ENCODE data around the gene BEND3. TPM values are rescaled to one million over a fixed set of nuclear protein-coding genes. Genes with fewer than 3 reads are reported as not detected.
A peak's percentile ranks its signal among the peaks of the same experiment; 100 is the strongest.

BEND3 gene
- total RNA-seq, 1 experiment from 2014 or later: 70.2 TPM

DNA sequence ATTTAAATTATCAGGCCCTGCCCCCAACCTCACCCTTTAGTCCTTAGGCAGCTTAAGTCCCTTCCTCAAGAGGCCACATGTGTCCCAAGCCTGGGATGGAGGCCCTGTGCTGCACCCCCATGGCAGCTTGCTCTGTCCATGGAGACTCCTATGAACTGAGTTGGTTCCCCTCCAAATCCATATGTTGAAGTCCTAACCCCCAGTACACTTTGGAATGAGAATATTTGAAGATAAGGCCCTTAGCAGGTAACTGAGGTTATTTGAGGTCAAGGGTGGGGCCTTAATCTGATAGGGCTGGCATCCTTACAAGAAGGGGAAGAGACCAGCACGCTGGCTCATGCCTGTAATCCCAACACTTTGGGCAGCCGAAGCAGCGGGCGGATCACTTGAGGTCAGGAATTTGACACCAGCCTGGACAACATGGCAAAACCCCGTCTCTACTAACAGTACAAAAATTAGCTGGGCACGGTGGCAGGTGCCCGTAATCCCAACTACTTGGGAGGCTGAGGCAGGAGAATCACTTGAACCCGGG is 6.7 kb upstream of the BEND3 start:
- Histone ChIP-seq H3K14ac (ENCODE audit: insufficient read depth, low read length) (no peak overlapping the region), H3K4ac (ENCODE audit: low read depth, low read length) (no peak overlapping the region), H4K91ac (ENCODE audit: insufficient read length, low read depth, low read length) (no peak overlapping the region), H2BK20ac (ENCODE audit: low read depth, low read length, poor library complexity, severe bottlenecking) (no peak overlapping the region), H3K4me2 (ENCODE audit: insufficient read depth, insufficient read length, low read length) (no peak overlapping the region), H2AFZ (ENCODE audit: low read length) (no peak overlapping the region), H3K23me2 (ENCODE audit: insufficient read length, low read depth, low read length, poor library complexity, severe bottlenecking) (no peaks in the 10 kb centered on the region), H3K9ac (ENCODE audit: extremely low read depth, insufficient read length, low read length) (no peak overlapping the region), H3K27ac (ENCODE audit: insufficient read length, low read depth, low read length) (no peak overlapping the region), H3K9me3 (ENCODE audit: control insufficient read depth, low read depth, low read length) (no peaks in the 10 kb centered on the region), H2BK15ac (ENCODE audit: low read depth, low read length) (no peak overlapping the region), H3K4me1 (ENCODE audit: insufficient read depth, low read length) (peaks cover 7% of the 10 kb centered on the region; the same call in 1 of the 2 replicates), H4K8ac (replicated peaks; ENCODE audit: insufficient read length, low read depth, low read length) (no peak overlapping the region), H3T11ph (ENCODE audit: low read length) (no peak overlapping the region), H4K5ac (ENCODE audit: insufficient read length, low read depth, low read length) (no peak overlapping the region), H2BK120ac (ENCODE audit: low read depth, low read length, poor library complexity, severe bottlenecking) (no peak overlapping the region), H3K56ac (ENCODE audit: insufficient read length, low read depth, low read length) (no peak overlapping the region), H3K79me2 (ENCODE audit: insufficient read depth, low read length) (no peaks in the 10 kb centered on the region), H3K18ac (ENCODE audit: insufficient read length, low read depth, low read length) (no peak overlapping the region), H3K27me3 (ENCODE audit: insufficient read depth, low read length) (no peaks in the 10 kb centered on the region), H3K79me1 (ENCODE audit: insufficient read depth, low read depth, low read length, poor library complexity, severe bottlenecking) (no peaks in the 10 kb centered on the region), H3K23ac (ENCODE audit: insufficient read length, low read depth, low read length) (no peak overlapping the region), H2AK5ac (ENCODE audit: insufficient read length, low read length) (no peak overlapping the region), H2BK12ac (ENCODE audit: insufficient read length, low read depth, low read length) (no peak overlapping the region), H4K20me1 (ENCODE audit: control insufficient read depth, insufficient read depth, insufficient read length) (no peaks in the 10 kb centered on the region), H2BK5ac (ENCODE audit: insufficient read length, low read length) (no peak overlapping the region)
- no peaks in the 10 kb centered on the region for H3K9me3 Mint-ChIP-seq
- H3K4me3 Mint-ChIP-seq: no peak overlapping the region
- peaks cover 48 to 58% of the 10 kb centered on the region in 2 experiments for H3K4me1 Mint-ChIP-seq
- no CpG with 5 or more reads among the region's 8 CpGs for WGBS (ENCODE audit: extremely low coverage, insufficient read length, low lambda C conversion rate)
- no peak for DNase-seq
- peak overlapping the region in 1 of 3 experiments; percentile 75; a peak in 1 of 7 replicates for H3K27ac Mint-ChIP-seq
- H3K36me3 Mint-ChIP-seq (ENCODE audit: insufficient read depth in 1 of 3, low read depth in 3 of 3): no peaks in the 10 kb centered on the region; a peak in 1 of 7 replicates
- TF ChIP-seq, protein P1, sequence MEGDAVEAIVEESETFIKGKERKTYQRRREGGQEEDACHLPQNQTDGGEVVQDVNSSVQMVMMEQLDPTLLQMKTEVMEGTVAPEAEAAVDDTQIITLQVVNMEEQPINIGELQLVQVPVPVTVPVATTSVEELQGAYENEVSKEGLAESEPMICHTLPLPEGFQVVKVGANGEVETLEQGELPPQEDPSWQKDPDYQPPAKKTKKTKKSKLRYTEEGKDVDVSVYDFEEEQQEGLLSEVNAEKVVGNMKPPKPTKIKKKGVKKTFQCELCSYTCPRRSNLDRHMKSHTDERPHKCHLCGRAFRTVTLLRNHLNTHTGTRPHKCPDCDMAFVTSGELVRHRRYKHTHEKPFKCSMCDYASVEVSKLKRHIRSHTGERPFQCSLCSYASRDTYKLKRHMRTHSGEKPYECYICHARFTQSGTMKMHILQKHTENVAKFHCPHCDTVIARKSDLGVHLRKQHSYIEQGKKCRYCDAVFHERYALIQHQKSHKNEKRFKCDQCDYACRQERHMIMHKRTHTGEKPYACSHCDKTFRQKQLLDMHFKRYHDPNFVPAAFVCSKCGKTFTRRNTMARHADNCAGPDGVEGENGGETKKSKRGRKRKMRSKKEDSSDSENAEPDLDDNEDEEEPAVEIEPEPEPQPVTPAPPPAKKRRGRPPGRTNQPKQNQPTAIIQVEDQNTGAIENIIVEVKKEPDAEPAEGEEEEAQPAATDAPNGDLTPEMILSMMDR (conservative IDR thresholded peaks at IDR 0.05): no peak
- no peaks in the 10 kb centered on the region for H3K27me3 Mint-ChIP-seq (ENCODE audit: low read depth)

Measured in H9 (cell line).